Jurkat, Clone E6-1 (cell line): Measurements from ENCODE around the gene YJU2.

ENCODE experiments used
- DNase-seq: peaks from one replicate; pipeline ENCODE4 v3.0.0-alpha.2; 2011; ENCODE audit warnings: low read depth, low spot score
- H3K4me3 ChIP-seq: 2 replicates; pipeline ENCODE4 v1.5.1; 2011; ENCODE audit warnings: mild to moderate bottlenecking, low read length, control low read depth, moderate library complexity

The YJU2 gene

GRCh38 chr19:4291184-4291732 is 44.4 kb downstream of the YJU2 start:
- H3K4me3 ChIP-seq, result no peak overlapping the region
- no peak for DNase-seq

GRCh38 chr19:4292515-4292914 is 45.6 kb downstream of the YJU2 start:
- no peak overlapping the region for H3K4me3 ChIP-seq
- DNase-seq, result no peak

GRCh38 chr19:4294389-4294788 is 47.5 kb downstream of the YJU2 start:
- H3K4me3 ChIP-seq, result no peak overlapping the region
- DNase-seq, result no peak

GRCh38 chr19:4295972-4296771 is 49.3 kb downstream of the YJU2 start:
- H3K4me3 ChIP-seq, result no peak overlapping the region
- peak; percentile 63 for DNase-seq

- DNase-seq, result no peak
- no peak overlapping the region for H3K4me3 ChIP-seq
Observed at GRCh38 chr19:4297901-4298809, 51.3 kb downstream of the YJU2 start.

GRCh38 chr19:4298810-4299550 is 52.1 kb downstream of the YJU2 start:
- H3K4me3 ChIP-seq, result no peak overlapping the region
- no peak for DNase-seq

GRCh38 chr19:4300589-4300988 is 53.7 kb downstream of the YJU2 start:
- no peak overlapping the region for H3K4me3 ChIP-seq
- no peak for DNase-seq

GRCh38 chr19:4301590-4302242 is 54.8 kb downstream of the YJU2 start:
- no peak for DNase-seq
- H3K4me3 ChIP-seq, result peak overlapping the region; percentile 7; the same call in 1 of the 2 replicates

GRCh38 chr19:4302243-4302640 is 55.4 kb downstream of the YJU2 start, which contains the start of gene TMIGD2:
TMIGD2 (minus strand) TSS chr19:4302389; CDS start chr19:4302385, 4 bp downstream.
- no peak for DNase-seq
- H3K4me3 ChIP-seq, result peak within 1 kb of the TSS; percentile 7; the same call in 1 of the 2 replicates

GRCh38 chr19:4303819-4304537 is 57.1 kb downstream of the YJU2 start:
- DNase-seq, result no peak

GRCh38 chr19:4304538-4305256 is 57.8 kb downstream of the YJU2 start, which contains the start of gene FSD1:
FSD1 (plus strand) TSS chr19:4304598; CDS start chr19:4304747, 149 bp downstream.
- peak within 1 kb of the TSS; percentile 43 for H3K4me3 ChIP-seq
- DNase-seq, result peak; percentile 42

More at GRCh38 chr19:4303819-4304537, 57.1 kb downstream of the YJU2 start:
- peak overlapping the region; percentile 43 for H3K4me3 ChIP-seq

GRCh38 chr19:4305257-4305612 is 58.4 kb downstream of the YJU2 start:
- no peak overlapping the region for H3K4me3 ChIP-seq
- DNase-seq, result no peak

GRCh38 chr19:4305659-4306058 is 58.8 kb downstream of the YJU2 start:
- no peak overlapping the region for H3K4me3 ChIP-seq
- no peak for DNase-seq

GRCh38 chr19:4310247-4311121 is 63.6 kb downstream of the YJU2 start:
- peak; percentile 18 for DNase-seq
- no peak overlapping the region for H3K4me3 ChIP-seq

- H3K4me3 ChIP-seq, result no peak overlapping the region
- no peak for DNase-seq
Observed at GRCh38 chr19:4313847-4314490, 67.1 kb downstream of the YJU2 start.

GRCh38 chr19:4316956-4317355 is 70.1 kb downstream of the YJU2 start:
- no peak overlapping the region for H3K4me3 ChIP-seq
- DNase-seq, result no peak
